K562 (cell line): ENCODE measurements around the gene SCYL1. TPM values are rescaled to one million over a fixed set of nuclear protein-coding genes. Genes with fewer than 3 reads are reported as not detected.

Experiments used
- CGGBP1 ChIP-seq: fragments of 250-450 bp; sonication (Bioruptor Pico); IDR thresholded peaks from 2 replicates; pipeline ENCODE4 v1.9.0; 2021; ENCODE audit warnings: mild to moderate bottlenecking
- KAT7 ChIP-seq: sonication (generic); formaldehyde crosslinking; IDR thresholded peaks from 2 replicates; pipeline ENCODE4 v1.8.0; 2022; ENCODE audit warnings: missing genetic modification reagents, mild to moderate bottlenecking, borderline replicate concordance
- MED1 ChIP-seq: sonication (generic); formaldehyde crosslinking; IDR thresholded peaks from 2 replicates; pipeline ENCODE4 v1.8.1; 2023; ENCODE audit warnings: missing genetic modification reagents, borderline replicate concordance
- SOX6 ChIP-seq: fragments of 450-650 bp; IDR thresholded peaks from 2 replicates; pipeline ENCODE4 v1.6.1; 2014; ENCODE audit warnings: mild to moderate bottlenecking
- ZMIZ1 ChIP-seq, 2 experiments: fragments of 150-350 bp in 1 of 2; IDR thresholded peaks; 2 replicates each; pipeline ENCODE4 v1.6.1; 2012 to 2016; ENCODE audit warnings: low read depth in 2 of 2, low read length in 2 of 2, mild to moderate bottlenecking in 1 of 2, moderate library complexity in 1 of 2
- polyA plus RNA-seq, 8 experiments: library from polyadenylated mRNA; depleted of rRNA in 4 of 8; stranded (reverse) in 5 of 8; unstranded in 3 of 8; fragments of >200 nt; fragmentation: Nextera tagmentation in 2 of 8; fragmentation: Illumina TruSeq in 1 of 8; extraction: Ambion mirVana in 2 of 8; extraction: Trizol in 1 of 8; gene quantifications; 2 replicates each; pipeline versions ENCODE4 v1.2.1 to v1.2.3, GENCODE V29; 2011 to 2014; ENCODE audit warnings: inconsistent platforms in 1 of 8, missing spikeins in 1 of 8
- total RNA-seq, 7 experiments: library from RNA; depleted of rRNA in 6 of 7; stranded (reverse); fragments of >200 nt in 6 of 7; fragmentation: Illumina TruSeq in 2 of 7; extraction: Trizol in 2 of 7; gene quantifications; 2 replicates each; pipeline versions ENCODE4 v1.2.1 to v1.2.3, GENCODE V29; 2011 to 2021; ENCODE audit warnings: low replicate concordance in 1 of 7
- TF ChIP-seq, protein P1 (sequence below), 2 experiments: fragments of 450-650 bp; formaldehyde crosslinking in 1 of 2; IDR thresholded peaks; 2 replicates each; pipeline versions ENCODE4 v1.4.0 to v1.6.1; 2014 to 2020; ENCODE audit warnings: mild to moderate bottlenecking in 2 of 2, borderline replicate concordance in 1 of 2, low read depth in 1 of 2
- TF ChIP-seq, protein P2 (sequence below): IDR thresholded peaks from 3 replicates; pipeline ENCODE4 v1.6.1; 2011; ENCODE audit warnings: borderline replicate concordance, mild to moderate bottlenecking; ENCODE audit not compliant: insufficient read length, insufficient read depth

Gene SCYL1
- total and polyA plus RNA-seq, 9 of the 15 experiments (the other 6 are each of a cell fraction or from before 2014, with no cell fraction given), result 1.9 to 145 (median 57.6) TPM

GRCh38 chr11:65573391-65574079, 48.7 kb downstream of the SCYL1 start (continued):
- TF ChIP-seq, protein P1, sequence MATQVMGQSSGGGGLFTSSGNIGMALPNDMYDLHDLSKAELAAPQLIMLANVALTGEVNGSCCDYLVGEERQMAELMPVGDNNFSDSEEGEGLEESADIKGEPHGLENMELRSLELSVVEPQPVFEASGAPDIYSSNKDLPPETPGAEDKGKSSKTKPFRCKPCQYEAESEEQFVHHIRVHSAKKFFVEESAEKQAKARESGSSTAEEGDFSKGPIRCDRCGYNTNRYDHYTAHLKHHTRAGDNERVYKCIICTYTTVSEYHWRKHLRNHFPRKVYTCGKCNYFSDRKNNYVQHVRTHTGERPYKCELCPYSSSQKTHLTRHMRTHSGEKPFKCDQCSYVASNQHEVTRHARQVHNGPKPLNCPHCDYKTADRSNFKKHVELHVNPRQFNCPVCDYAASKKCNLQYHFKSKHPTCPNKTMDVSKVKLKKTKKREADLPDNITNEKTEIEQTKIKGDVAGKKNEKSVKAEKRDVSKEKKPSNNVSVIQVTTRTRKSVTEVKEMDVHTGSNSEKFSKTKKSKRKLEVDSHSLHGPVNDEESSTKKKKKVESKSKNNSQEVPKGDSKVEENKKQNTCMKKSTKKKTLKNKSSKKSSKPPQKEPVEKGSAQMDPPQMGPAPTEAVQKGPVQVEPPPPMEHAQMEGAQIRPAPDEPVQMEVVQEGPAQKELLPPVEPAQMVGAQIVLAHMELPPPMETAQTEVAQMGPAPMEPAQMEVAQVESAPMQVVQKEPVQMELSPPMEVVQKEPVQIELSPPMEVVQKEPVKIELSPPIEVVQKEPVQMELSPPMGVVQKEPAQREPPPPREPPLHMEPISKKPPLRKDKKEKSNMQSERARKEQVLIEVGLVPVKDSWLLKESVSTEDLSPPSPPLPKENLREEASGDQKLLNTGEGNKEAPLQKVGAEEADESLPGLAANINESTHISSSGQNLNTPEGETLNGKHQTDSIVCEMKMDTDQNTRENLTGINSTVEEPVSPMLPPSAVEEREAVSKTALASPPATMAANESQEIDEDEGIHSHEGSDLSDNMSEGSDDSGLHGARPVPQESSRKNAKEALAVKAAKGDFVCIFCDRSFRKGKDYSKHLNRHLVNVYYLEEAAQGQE (IDR thresholded peaks at IDR 0.05; ENCODE audit: borderline replicate concordance), result no peak
- TF ChIP-seq, protein P1 (CRISPR knock-in tag; IDR thresholded peaks at IDR 0.05; ENCODE audit: low read depth), result no peak
- TF ChIP-seq SOX6 (no peak), CGGBP1 (CRISPR knock-in tag) (no peak), KAT7 (0 out of 2 replicates have a peak, but pooled peaks have one; percentile 0), MED1 (CRISPR knock-in tag) (no peak), ZMIZ1 (IDR thresholded peaks at IDR 0.05; ENCODE audit: low read depth in 2 of 2, low read length in 2 of 2) (no peak)
- TF ChIP-seq, protein P2, sequence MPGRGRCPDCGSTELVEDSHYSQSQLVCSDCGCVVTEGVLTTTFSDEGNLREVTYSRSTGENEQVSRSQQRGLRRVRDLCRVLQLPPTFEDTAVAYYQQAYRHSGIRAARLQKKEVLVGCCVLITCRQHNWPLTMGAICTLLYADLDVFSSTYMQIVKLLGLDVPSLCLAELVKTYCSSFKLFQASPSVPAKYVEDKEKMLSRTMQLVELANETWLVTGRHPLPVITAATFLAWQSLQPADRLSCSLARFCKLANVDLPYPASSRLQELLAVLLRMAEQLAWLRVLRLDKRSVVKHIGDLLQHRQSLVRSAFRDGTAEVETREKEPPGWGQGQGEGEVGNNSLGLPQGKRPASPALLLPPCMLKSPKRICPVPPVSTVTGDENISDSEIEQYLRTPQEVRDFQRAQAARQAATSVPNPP, result no peak
